A549 (cell line): ENCODE data around the gene UBE2E2. TPM values are rescaled to one million over a fixed set of nuclear protein-coding genes. Genes with fewer than 3 reads are reported as not detected.
"Not testable (repeated sequence)": the region's sequence is repeated elsewhere in the genome, so short reads cannot be mapped to it uniquely, and the experiment has no call there.

Source experiments
- ATAC-seq, 2 experiments: fragments of 200-7000 bp in 1 of 2; fragments of >200 bp in 1 of 2; cut with Nextera tagmentation in 1 of 2; cut with Tn5 transposase in 1 of 2; 3 replicates each; pipeline versions ENCODE4 v1.8.0 to v1.9.1; 2018 to 2020; ENCODE audit warnings: mild to moderate bottlenecking in 1 of 2, moderate library complexity in 1 of 2
- CTCF ChIA-PET: fragments of 300-600 bp; sonication (Branson Sonifier 250); formaldehyde crosslinking; extraction: SDS; loops from one replicate; lab custom pipeline; 2021; ENCODE audit warnings: antibody characterized with exemption, inconsistent platforms; lab: Yijun Ruan, JAX
- POLR2A ChIA-PET: fragments of 350-600 bp; formaldehyde crosslinking; extraction: SDS; loops from one replicate; lab custom pipeline; 2021; ENCODE audit warnings: antibody characterized with exemption, inconsistent platforms; lab: Yijun Ruan, JAX
- DNase-seq, 2 experiments: peaks; one replicate each; pipeline versions ENCODE4 v3.0.0 to v3.0.0-alpha.2; 2011 to 2016; ENCODE audit warnings: low read depth in 1 of 2, low spot score in 1 of 2
- FAIRE-seq: peaks from 2 replicates; lab custom pipeline; 2011; peaks lifted over from hg19 to GRCh38; lab: Jason Lieb, UNC
- H3K27ac ChIP-seq, 2 experiments: fragments of >200 bp; sonication (Bioruptor Twin); formaldehyde crosslinking; 3 replicates each; pipeline ENCODE4 v1.5.1; 2016 to 2017
- H3K4me1 ChIP-seq: fragments of >200 bp; sonication (Bioruptor Twin); formaldehyde crosslinking; 3 replicates; pipeline ENCODE4 v1.6.1; 2016
- H3K4me2 ChIP-seq: fragments of >200 bp; sonication (Bioruptor Twin); formaldehyde crosslinking; 3 replicates; pipeline ENCODE4 v1.6.1; 2016
- H3K4me3 ChIP-seq: fragments of >200 bp; sonication (Bioruptor Twin); formaldehyde crosslinking; 3 replicates; pipeline ENCODE4 v1.5.1; 2016
- H3K9me3 ChIP-seq: fragments of >200 bp; sonication (Bioruptor Twin); formaldehyde crosslinking; 3 replicates; pipeline ENCODE4 v1.6.1; 2016
- ATOH8 ChIP-seq: fragments of 250-450 bp; sonication (Bioruptor Pico); IDR thresholded peaks from 2 replicates; pipeline ENCODE4 v1.5.0; 2020; ENCODE audit warnings: low read depth, mild to moderate bottlenecking, moderate library complexity
- CBX8 ChIP-seq: fragments of 200-600 bp; sonication (generic); IDR thresholded peaks from 2 replicates; pipeline ENCODE4 v1.6.1; 2016
- FOXS1 ChIP-seq: fragments of 250-450 bp; sonication (Bioruptor Pico); IDR thresholded peaks from 2 replicates; pipeline ENCODE4 v1.5.0; 2020; ENCODE audit warnings: mild to moderate bottlenecking, moderate library complexity
- GATA3 ChIP-seq: IDR thresholded peaks from 2 replicates; pipeline ENCODE4 v1.6.1; 2012; ENCODE audit warnings: borderline replicate concordance
- JUNB ChIP-seq: fragments of >200 bp; sonication (Bioruptor Twin); formaldehyde crosslinking; IDR thresholded peaks from 2 replicates; pipeline ENCODE4 v1.6.1; 2016
- KDM5A ChIP-seq: fragments of 200-600 bp; sonication (generic); IDR thresholded peaks from 2 replicates; pipeline ENCODE4 v1.6.1; 2016; ENCODE audit warnings: antibody characterized with exemption, mild to moderate bottlenecking
- MAX ChIP-seq: IDR thresholded peaks from 2 replicates; pipeline ENCODE4 v1.6.1; 2012
- MAZ ChIP-seq: fragments of 150-350 bp; IDR thresholded peaks from 2 replicates; pipeline ENCODE4 v1.6.1; 2014; ENCODE audit warnings: antibody characterized with exemption, low read depth, low read length, borderline replicate concordance
- MYC ChIP-seq: IDR thresholded peaks from 2 replicates; pipeline ENCODE4 v1.6.1; 2012; ENCODE audit warnings: mild to moderate bottlenecking, inconsistent platforms, low read length, improper control_type of control experiment, borderline replicate concordance
- NR3C1 ChIP-seq: fragments of >200 bp; sonication (Bioruptor Twin); formaldehyde crosslinking; IDR thresholded peaks from 3 replicates; pipeline ENCODE4 v1.6.1; 2017
- PBX3 ChIP-seq: IDR thresholded peaks from 2 replicates; pipeline ENCODE4 v1.6.1; 2012
- RARB ChIP-seq: fragments of 250-450 bp; sonication (Bioruptor Pico); IDR thresholded peaks from 2 replicates; pipeline ENCODE4 v1.8.0; 2021; ENCODE audit warnings: mild to moderate bottlenecking, moderate library complexity
- REST ChIP-seq: fragments of 200-600 bp; sonication (generic); IDR thresholded peaks from 2 replicates; pipeline ENCODE4 v1.6.1; 2016; ENCODE audit warnings: antibody characterized with exemption, mild to moderate bottlenecking, moderate library complexity
- RFX5 ChIP-seq: fragments of 450-650 bp; IDR thresholded peaks from 2 replicates; pipeline ENCODE4 v1.7.1; 2014; ENCODE audit warnings: antibody characterized with exemption, mild to moderate bottlenecking, moderate library complexity
- RNF2 ChIP-seq: fragments of 200-600 bp; sonication (generic); IDR thresholded peaks from 2 replicates; pipeline ENCODE4 v1.6.1; 2016; ENCODE audit warnings: low read depth, mild to moderate bottlenecking, antibody characterized with exemption, moderate library complexity, borderline replicate concordance
- SREBF2 ChIP-seq: fragments of 450-650 bp; IDR thresholded peaks from 2 replicates; pipeline ENCODE4 v1.6.1; 2014; ENCODE audit warnings: mild to moderate bottlenecking, moderate library complexity
- ZC3H11A ChIP-seq: fragments of 450-650 bp; IDR thresholded peaks from 2 replicates; pipeline ENCODE4 v1.6.1; 2014; ENCODE audit warnings: antibody characterized with exemption, mild to moderate bottlenecking
- ZSCAN20 ChIP-seq: fragments of 250-450 bp; sonication (Bioruptor Pico); IDR thresholded peaks from 2 replicates; pipeline ENCODE4 v1.8.0; 2022; ENCODE audit warnings: mild to moderate bottlenecking, moderate library complexity
- WGBS: methylation state at CpG from one replicate; pipeline ENCODE4 v1.1.6; 2017; ENCODE audit errors: missing lambda C conversion rate; 5-methylcytosine and 5-hydroxymethylcytosine counted together
- polyA plus RNA-seq, 4 experiments: library from polyadenylated mRNA; depleted of rRNA in 3 of 4; stranded (reverse); fragments of >200 nt; fragmentation: RNase III in 1 of 4; extraction: RNeasy Plus Mini Kit Qiagen cat#74134 plus additional on column Dnase treatment in 1 of 4; gene quantifications; 2 replicates in 3 of 4; 3 replicates in 1 of 4; pipeline ENCODE4 v1.2.3, GENCODE V29; 2011 to 2017

The UBE2E2 gene
- polyA plus RNA-seq, 2 of the 4 experiments (the other 2 are of a cell fraction): 28.3 to 56.1 TPM

- no peak overlapping the region for H3K4me2 ChIP-seq
- no peak overlapping the region for H3K4me3 ChIP-seq
- H3K4me1 ChIP-seq: no peaks in the 10 kb centered on the region
- POLR2A ChIA-PET: no interaction called here
- TF ChIP-seq GATA3: no peak
- TF ChIP-seq, all 56 proteins: peak for 0
- Histone ChIP-seq H3K9me3 (no peaks in the 10 kb centered on the region), H3K27ac (no peak overlapping the region)
- CTCF ChIA-PET: no interaction called here
- FAIRE-seq (no peak), DNase-seq (no peak), ATAC-seq (no peak)
- 19% methylated on average over 1 of the region's 1 CpG for WGBS
Observed at GRCh38 chr3:23344886-23345285, 141.8 kb downstream of the UBE2E2 start.

GRCh38 chr3:23349444-23349843 is 146.3 kb downstream of the UBE2E2 start:
- H3K27ac ChIP-seq, DNase-seq, H3K9me3 ChIP-seq, FAIRE-seq, H3K4me2 ChIP-seq, H3K4me3 ChIP-seq, CTCF ChIA-PET, ATAC-seq, H3K4me1 ChIP-seq, POLR2A ChIA-PET: not testable (repeated sequence)
- WGBS: 93% methylated on average over 15 of the region's 15 CpGs

- CTCF ChIA-PET: no interaction called here
- POLR2A ChIA-PET: no interaction called here
- WGBS: 81% methylated on average over 3 of the region's 3 CpGs
- DNase-seq: no peak
- no peak for ATAC-seq
- Histone ChIP-seq H3K9me3 (no peaks in the 10 kb centered on the region), H3K4me2 (no peak overlapping the region), H3K27ac (no peak overlapping the region), H3K4me3 (no peak overlapping the region), H3K4me1 (no peaks in the 10 kb centered on the region)
- no peak for FAIRE-seq
- TF ChIP-seq MAX (no peak), NR3C1 (no peak), MAZ (no peak), MYC (no peak), CBX8 (no peak), KDM5A (no peak), SREBF2 (no peak), PBX3 (no peak), REST (no peak), RNF2 (no peak), ATOH8 (no peak), FOXS1 (CRISPR knock-in tag) (no peak), ZC3H11A (no peak), JUNB (no peak), RARB (CRISPR knock-in tag) (no peak), ZSCAN20 (CRISPR knock-in tag) (no peak), RFX5 (no peak)
Observed at GRCh38 chr3:23356169-23356568, 153.0 kb downstream of the UBE2E2 start.
